SK-N-MC (cell line): Measurements from ENCODE around the gene FBXL17.
A peak's percentile ranks its signal among the peaks of the same experiment; 100 is the strongest.

Experiments
- DNase-seq: peaks from one replicate; pipeline ENCODE4 v3.0.0-alpha.2; 2011; ENCODE audit warnings: low read depth, low spot score
- H3K27ac ChIP-seq: fragments of 200-600 bp; sonication (generic); 2 replicates; pipeline ENCODE4 v1.5.1; 2016; ENCODE audit warnings: mixed run types
- H3K36me3 ChIP-seq: fragments of 200-600 bp; sonication (generic); 2 replicates; pipeline ENCODE4 v1.6.1; 2017; ENCODE audit warnings: antibody characterized with exemption, low read length, mixed read lengths; ENCODE audit not compliant: insufficient read depth
- H3K4me3 ChIP-seq: fragments of 200-600 bp; sonication (generic); 2 replicates; pipeline ENCODE4 v1.5.1; 2016
- H3K9ac ChIP-seq: fragments of 200-600 bp; sonication (generic); 2 replicates; pipeline ENCODE4 v1.8.0; 2017; ENCODE audit warnings: mixed run types, mixed read lengths; ENCODE audit not compliant: insufficient read length
- H3K9me3 ChIP-seq: fragments of 200-600 bp; sonication (generic); 2 replicates; pipeline ENCODE4 v1.6.1; 2017; ENCODE audit warnings: low read depth, mild to moderate bottlenecking, antibody characterized with exemption, low read length, moderate library complexity, mixed read lengths
- EZH2 ChIP-seq: fragments of 200-600 bp; sonication (generic); IDR thresholded peaks from one replicate; pipeline ENCODE4 v1.6.1; 2017; ENCODE audit warnings: antibody characterized with exemption
- FOXP2 ChIP-seq: optimal IDR thresholded peaks from 2 replicates; pipeline ENCODE3; 2011; ENCODE audit warnings: mild to moderate bottlenecking, moderate library complexity; ENCODE audit not compliant: insufficient read depth; ENCODE audit errors: extremely low read length, control extremely low read depth
- POLR2AphosphoS5 ChIP-seq: IDR thresholded peaks from 2 replicates; pipeline ENCODE4 v1.6.1; 2012; ENCODE audit warnings: mild to moderate bottlenecking, low read depth, low read length, borderline replicate concordance

FBXL17 gene

GRCh38 chr5:108094800-108095199, 287.1 kb downstream of the FBXL17 start:
- Histone ChIP-seq H3K9ac (no peak overlapping the region), H3K27ac (no peak overlapping the region), H3K36me3 (no peaks in the 10 kb centered on the region), H3K9me3 (no peaks in the 10 kb centered on the region), H3K4me3 (no peak overlapping the region)
- no peak for TF ChIP-seq POLR2AphosphoS5
- TF ChIP-seq FOXP2: no peak
- TF ChIP-seq EZH2: no peak
- DNase-seq: no peak

GRCh38 chr5:108093186-108093585, 288.7 kb downstream of the FBXL17 start:
- Histone ChIP-seq H3K27ac (no peak overlapping the region), H3K36me3 (no peaks in the 10 kb centered on the region), H3K4me3 (no peak overlapping the region), H3K9ac (no peak overlapping the region), H3K9me3 (no peaks in the 10 kb centered on the region)
- TF ChIP-seq POLR2AphosphoS5 (no peak), EZH2 (no peak), FOXP2 (no peak)
- no peak for DNase-seq

- Histone ChIP-seq H3K9ac (no peak overlapping the region), H3K27ac (0 out of 2 replicates have a peak overlapping the region, but pooled peaks have one; percentile 20), H3K36me3 (no peaks in the 10 kb centered on the region), H3K9me3 (no peaks in the 10 kb centered on the region), H3K4me3 (no peak overlapping the region; the same call in 1 of the 2 replicates)
- no peak for DNase-seq
- TF ChIP-seq POLR2AphosphoS5 (no peak), FOXP2 (no peak), EZH2 (no peak)
Measured at GRCh38 chr5:108090946-108091345, 291.0 kb downstream of the FBXL17 start.

- TF ChIP-seq FOXP2 (no peak), EZH2 (no peak), POLR2AphosphoS5 (no peak)
- no peak overlapping the region for H3K27ac ChIP-seq
- H3K9ac ChIP-seq: no peak overlapping the region
- no peaks in the 10 kb centered on the region for H3K9me3 ChIP-seq
- DNase-seq: no peak
- no peaks in the 10 kb centered on the region for H3K36me3 ChIP-seq
- H3K4me3 ChIP-seq: no peak overlapping the region
Measured at GRCh38 chr5:108084105-108084504, 297.8 kb downstream of the FBXL17 start.

- no peak overlapping the region for H3K4me3 ChIP-seq
- no peak overlapping the region for H3K27ac ChIP-seq
- no peak for TF ChIP-seq POLR2AphosphoS5
- no peak for TF ChIP-seq FOXP2
- TF ChIP-seq EZH2: no peak
- H3K36me3 ChIP-seq: no peaks in the 10 kb centered on the region
- no peak overlapping the region for H3K9ac ChIP-seq
- H3K9me3 ChIP-seq: no peaks in the 10 kb centered on the region
- no peak for DNase-seq
Measured at GRCh38 chr5:108083232-108083631, 298.7 kb downstream of the FBXL17 start.

GRCh38 chr5:108081707-108082106, 300.2 kb downstream of the FBXL17 start:
- H3K9ac ChIP-seq: no peak overlapping the region
- H3K27ac ChIP-seq: no peak overlapping the region
- no peaks in the 10 kb centered on the region for H3K9me3 ChIP-seq
- no peaks in the 10 kb centered on the region for H3K36me3 ChIP-seq
- no peak overlapping the region for H3K4me3 ChIP-seq
- TF ChIP-seq FOXP2 (no peak), POLR2AphosphoS5 (no peak), EZH2 (no peak)
- no peak for DNase-seq

- no peak overlapping the region for H3K4me3 ChIP-seq
- no peak for TF ChIP-seq EZH2
- no peak for TF ChIP-seq POLR2AphosphoS5
- TF ChIP-seq FOXP2: no peak
- no peak overlapping the region for H3K9ac ChIP-seq
- H3K9me3 ChIP-seq: no peaks in the 10 kb centered on the region
- no peak for DNase-seq
- no peak overlapping the region for H3K27ac ChIP-seq
- no peaks in the 10 kb centered on the region for H3K36me3 ChIP-seq
Measured at GRCh38 chr5:108079753-108080152, 302.1 kb downstream of the FBXL17 start.

- Histone ChIP-seq H3K9ac (no peak overlapping the region), H3K36me3 (no peaks in the 10 kb centered on the region), H3K9me3 (no peaks in the 10 kb centered on the region), H3K27ac (no peak overlapping the region), H3K4me3 (no peak overlapping the region)
- TF ChIP-seq POLR2AphosphoS5: no peak
- TF ChIP-seq EZH2: no peak
- no peak for TF ChIP-seq FOXP2
- DNase-seq: no peak
Measured at GRCh38 chr5:108078882-108079281, 303.0 kb downstream of the FBXL17 start.

- TF ChIP-seq EZH2: no peak
- no peak for TF ChIP-seq POLR2AphosphoS5
- no peak for TF ChIP-seq FOXP2
- no peak for DNase-seq
- Histone ChIP-seq H3K36me3 (no peaks in the 10 kb centered on the region), H3K9ac (no peak overlapping the region), H3K27ac (no peak overlapping the region), H3K4me3 (no peak overlapping the region), H3K9me3 (no peaks in the 10 kb centered on the region)
Measured at GRCh38 chr5:108078345-108078744, 303.6 kb downstream of the FBXL17 start.
